ENCODE data around the gene PTPRD.

The PTPRD gene

GRCh38 chr9:8265281-8265680 lies 2347.5 kb downstream of the PTPRD start:
- no peak for DNase-seq
